Naive thymus-derived CD8-positive, alpha-beta T cell (primary cell): Measurements from ENCODE around the gene PPFIBP1. TPM values are rescaled to one million over a fixed set of nuclear protein-coding genes. Genes with fewer than 3 reads are reported as not detected.
A peak's percentile ranks its signal among the peaks of the same experiment; 100 is the strongest.

ENCODE experiments used
- ATAC-seq, 2 donors: fragments of 150-1000 bp; cut with Tn5 transposase in 1 of 2; sonication (Bioruptor Pico), chemical (Tn5 transposase) in 1 of 2; 1 replicate in 1 of 2; 2 replicates in 1 of 2; pipeline ENCODE4 v1.10.0; 2021; ENCODE audit warnings: mild to moderate bottlenecking in 2 of 2, moderate library complexity in 2 of 2
- POLR2A ChIA-PET: fragments of 350-600 bp; sonication (Branson Sonifier 250); formaldehyde crosslinking; loops from one replicate; lab custom pipeline; 2021; ENCODE audit warnings: antibody characterized with exemption; lab: Charles Lee
- DNase-seq, 10 donors: peaks; one replicate each; pipeline versions ENCODE4 v3.0.0 to v3.0.0-alpha.2; 2020 to 2022
- H3K27ac Mint-ChIP-seq, 10 donors: one replicate each; pipeline ENCODE4 v1.8.0; 2020 to 2022; ENCODE audit warnings: mild to moderate bottlenecking in 10 of 10, mixed read lengths in 10 of 10, moderate library complexity in 4 of 10, inconsistent platforms in 1 of 10
- H3K27me3 Mint-ChIP-seq, 5 donors: one replicate each; pipeline ENCODE4 v1.8.0; 2021 to 2022; ENCODE audit warnings: mixed read lengths in 5 of 5
- H3K36me3 Mint-ChIP-seq, 3 donors: one replicate each; pipeline ENCODE4 v1.8.0; 2020 to 2022; ENCODE audit warnings: mixed read lengths in 3 of 3, mild to moderate bottlenecking in 2 of 3, inconsistent platforms in 1 of 3
- H3K4me1 Mint-ChIP-seq, 4 donors: one replicate each; pipeline ENCODE4 v1.8.0; 2021 to 2022; ENCODE audit warnings: mixed read lengths in 4 of 4
- H3K4me3 Mint-ChIP-seq, 10 donors: one replicate each; pipeline ENCODE4 v1.8.0; 2020 to 2022; ENCODE audit warnings: mild to moderate bottlenecking in 10 of 10, mixed read lengths in 10 of 10, moderate library complexity in 6 of 10, inconsistent platforms in 1 of 10
- H3K9me3 Mint-ChIP-seq, 9 donors: one replicate each; pipeline ENCODE4 v1.8.0; 2020 to 2022; ENCODE audit warnings: mixed read lengths in 9 of 9, mild to moderate bottlenecking in 3 of 9, inconsistent platforms in 1 of 9, moderate library complexity in 1 of 9
- polyA plus RNA-seq, 3 donors: library from polyadenylated mRNA; unstranded; fragments of 300-500 nt; fragmentation: Illumina TruSeq; gene quantifications; one replicate each; pipeline ENCODE4 v1.2.3, GENCODE V29; 2021
- total RNA-seq, 8 experiments: library from RNA in 2 of 8; stranded (reverse) in 2 of 8; gene quantifications; one replicate each; pipeline ENCODE4 v1.2.3 and lab custom pipeline; 2021 to 2026

The PPFIBP1 gene
- 1 to 10 TPM; 7.8 to 9.2 TPM for total RNA-seq
- 1 to 10 TPM; 3.8 to 4.1 (median 4.0) TPM for polyA plus RNA-seq
- 6.4 to 15.3 (median 9.4) reads per million in 6 experiments for total RNA-seq (lab: John Stamatoyannopoulos, UW)

DNA sequence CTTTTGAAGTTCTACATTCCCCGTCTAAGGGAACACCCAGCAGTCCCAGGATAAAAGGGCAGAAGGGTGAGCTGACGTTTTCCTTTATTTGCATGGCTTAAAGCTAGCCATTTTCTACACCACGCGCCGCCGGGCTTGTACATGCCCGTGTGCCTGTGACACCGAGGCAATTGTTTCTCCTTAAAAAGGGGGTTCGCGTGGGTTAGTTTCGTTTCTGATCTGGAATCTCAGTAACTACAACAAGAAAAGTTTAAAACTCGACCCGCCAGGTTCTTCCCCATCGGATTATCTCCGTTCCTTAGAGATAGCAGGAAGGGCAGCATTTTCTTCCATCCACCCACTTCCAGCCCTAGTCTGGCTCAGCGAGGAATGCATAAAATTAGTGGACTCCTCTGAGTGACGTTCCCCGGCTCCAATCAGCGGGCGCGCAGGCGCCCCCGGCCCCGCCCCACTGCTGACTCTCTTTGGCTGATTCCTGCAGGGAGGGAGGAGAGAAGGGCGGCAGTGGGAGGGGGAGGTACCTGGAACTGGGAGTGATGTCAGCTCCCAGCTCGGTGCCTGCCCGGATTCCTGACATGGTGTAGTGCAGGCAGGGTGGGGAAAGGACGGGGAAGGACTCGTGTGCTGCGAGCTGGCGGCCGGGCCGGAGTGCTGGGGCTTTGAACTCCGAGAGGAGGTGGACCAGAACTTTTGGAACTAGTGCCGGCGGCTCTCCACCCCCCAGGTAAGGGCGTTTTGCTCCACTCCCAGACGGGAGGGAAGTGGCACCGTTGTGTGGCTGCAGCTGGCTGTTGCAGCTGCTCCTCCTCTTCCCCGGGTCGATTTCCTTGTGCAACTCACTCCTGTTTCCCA, at the start of gene PPFIBP1:
TSS of gene PPFIBP1 (plus strand) at position 565 of the 852 bp plus-strand sequence. CDS start 109,191 bp downstream, outside the sequence.
- POLR2A ChIA-PET: interaction anchor here (0.6 to 1.3 kb wide), 10 partner anchors 8 to 667 kb away, joined by 3 to 5 read pairs (median 3); partner anchors contain the start of genes KLHL42 and MANSC4
- Mint-ChIP-seq H3K4me1 (peaks cover 16 to 38% (median 27%) of the 10 kb centered on the region in 4 donors), H3K27me3 (peaks cover 5 to 11% (median 8%) of the 10 kb centered on the region in 5 donors), H3K27ac (peak within 1 kb of the TSS; percentile 88 to 98 (median 98)), H3K4me3 (peak within 1 kb of the TSS; percentile 92 to 99 (median 97)), H3K36me3 (no peaks in the 10 kb centered on the region), H3K9me3 (no peaks in the 10 kb centered on the region)
- DNase-seq: peak; percentile 78 to 99 (median 92)
- peak; percentile 94 for ATAC-seq

DNA sequence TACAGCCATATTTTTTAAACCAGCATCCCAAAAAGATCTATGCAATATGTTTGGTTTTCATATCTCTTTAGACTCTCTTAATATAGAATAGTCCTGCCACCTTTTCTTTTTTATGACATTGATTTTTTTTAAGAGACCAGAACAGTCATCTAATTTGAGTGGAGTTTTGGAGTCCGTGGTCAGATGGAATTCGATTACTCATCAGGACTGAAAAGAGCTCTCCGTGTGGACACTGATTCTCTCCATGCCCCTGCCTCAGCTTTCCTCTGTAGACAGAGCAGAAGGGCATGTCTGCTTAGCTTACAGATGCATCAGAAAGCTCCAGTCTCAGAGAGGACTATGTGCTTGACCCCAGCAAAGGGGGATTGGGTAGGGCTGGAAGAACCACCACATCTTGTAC, 49.7 kb upstream of the PPFIBP1 start:
- peaks cover 10 to 36% (median 29%) of the 10 kb centered on the region in 9 donors for H3K9me3 Mint-ChIP-seq
- H3K4me1 Mint-ChIP-seq: peaks cover 12 to 22% (median 18%) of the 10 kb centered on the region in 4 donors
- no peak for ATAC-seq
- POLR2A ChIA-PET: no interaction called here
- no peaks in the 10 kb centered on the region for H3K27me3 Mint-ChIP-seq
- no peak for DNase-seq
- no peak overlapping the region for H3K4me3 Mint-ChIP-seq
- no peak overlapping the region for H3K27ac Mint-ChIP-seq
- peaks cover 0 to 33% (median 20%) of the 10 kb centered on the region in 3 donors for H3K36me3 Mint-ChIP-seq

DNA sequence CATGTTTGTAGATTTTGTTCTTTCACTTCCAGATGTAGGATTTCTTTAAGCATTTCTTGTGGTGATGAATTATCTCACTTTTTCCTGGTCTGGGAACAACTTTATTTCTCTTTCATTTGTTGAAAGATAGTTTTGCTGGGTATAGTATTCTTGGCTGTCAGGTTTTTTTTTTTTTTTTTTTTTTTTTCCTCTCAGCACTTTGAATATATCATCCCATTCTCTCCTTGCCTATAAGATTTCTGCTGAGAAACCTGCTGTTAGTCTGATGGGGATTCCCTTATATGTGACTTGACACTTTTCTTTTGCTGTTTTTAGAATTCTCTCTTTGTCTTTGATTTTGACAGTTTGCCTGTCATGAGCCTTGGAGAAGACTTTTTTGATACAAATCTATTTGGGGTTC, 47.0 kb upstream of the PPFIBP1 start:
- H3K27me3 Mint-ChIP-seq: no peaks in the 10 kb centered on the region
- H3K9me3 Mint-ChIP-seq: peaks cover 13 to 45% (median 30%) of the 10 kb centered on the region in 9 donors
- H3K27ac Mint-ChIP-seq: no peak overlapping the region
- ATAC-seq: no peak
- H3K4me3 Mint-ChIP-seq: no peak overlapping the region
- POLR2A ChIA-PET: no interaction called here
- peaks cover 0 to 33% (median 20%) of the 10 kb centered on the region in 3 donors for H3K36me3 Mint-ChIP-seq
- DNase-seq: no peak
- H3K4me1 Mint-ChIP-seq: peaks cover 8 to 17% (median 14%) of the 10 kb centered on the region in 4 donors

DNA sequence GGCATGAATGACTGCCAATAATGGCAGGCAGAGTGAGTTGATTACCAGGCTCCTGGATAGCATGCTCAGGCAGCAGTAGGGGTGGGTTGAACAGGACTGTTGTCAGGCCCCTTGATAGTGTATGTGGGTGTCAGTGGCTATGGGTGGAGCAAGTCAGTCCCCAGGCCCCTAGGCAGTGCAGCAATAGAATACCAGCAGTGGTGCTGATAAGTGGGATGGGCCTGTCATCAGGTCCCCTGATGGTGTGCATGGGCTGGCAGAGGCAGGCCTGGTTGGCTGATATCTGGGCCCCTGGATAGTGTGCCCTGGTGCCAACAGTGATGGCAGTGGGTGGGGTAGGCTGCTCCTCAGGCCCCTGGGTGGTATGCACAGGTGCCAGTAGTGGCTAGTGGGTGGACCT, 45.1 kb upstream of the PPFIBP1 start:
- H3K9me3 Mint-ChIP-seq: peaks cover 13 to 45% (median 30%) of the 10 kb centered on the region in 9 donors
- ATAC-seq (no peak), DNase-seq (no peak)
- POLR2A ChIA-PET: no interaction called here
- no peak overlapping the region for H3K27ac Mint-ChIP-seq
- H3K4me1 Mint-ChIP-seq: no peaks in the 10 kb centered on the region
- H3K36me3 Mint-ChIP-seq: peaks cover 0 to 33% (median 20%) of the 10 kb centered on the region in 3 donors
- no peaks in the 10 kb centered on the region for H3K27me3 Mint-ChIP-seq
- H3K4me3 Mint-ChIP-seq: no peak overlapping the region

DNA sequence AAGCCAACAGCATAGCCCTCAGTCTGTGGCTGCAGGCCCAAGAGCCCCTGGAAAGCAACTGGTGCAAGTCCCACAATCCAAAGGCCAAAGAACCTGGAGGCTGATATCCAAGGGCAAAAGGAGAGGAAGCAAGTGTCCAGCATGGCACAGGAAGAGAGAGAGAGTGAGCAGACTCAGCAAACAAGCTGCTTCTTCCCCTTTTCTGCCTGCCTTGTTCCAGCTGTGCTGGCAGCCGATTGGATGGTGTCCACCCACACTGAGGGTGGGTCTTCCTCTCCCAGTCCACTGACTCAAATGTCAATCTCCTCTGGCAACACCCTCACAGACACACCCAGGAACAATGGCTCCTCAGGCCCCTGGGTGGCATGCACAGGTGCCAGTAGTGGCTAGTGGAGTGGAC, 44.0 kb upstream of the PPFIBP1 start:
- Mint-ChIP-seq H3K4me3 (no peak overlapping the region), H3K4me1 (no peaks in the 10 kb centered on the region), H3K27me3 (no peaks in the 10 kb centered on the region), H3K27ac (no peak overlapping the region), H3K9me3 (peaks cover 13 to 44% (median 30%) of the 10 kb centered on the region in 9 donors), H3K36me3 (peaks cover 0 to 30% (median 20%) of the 10 kb centered on the region in 3 donors)
- ATAC-seq: no peak
- no peak for DNase-seq
- POLR2A ChIA-PET: no interaction called here

DNA sequence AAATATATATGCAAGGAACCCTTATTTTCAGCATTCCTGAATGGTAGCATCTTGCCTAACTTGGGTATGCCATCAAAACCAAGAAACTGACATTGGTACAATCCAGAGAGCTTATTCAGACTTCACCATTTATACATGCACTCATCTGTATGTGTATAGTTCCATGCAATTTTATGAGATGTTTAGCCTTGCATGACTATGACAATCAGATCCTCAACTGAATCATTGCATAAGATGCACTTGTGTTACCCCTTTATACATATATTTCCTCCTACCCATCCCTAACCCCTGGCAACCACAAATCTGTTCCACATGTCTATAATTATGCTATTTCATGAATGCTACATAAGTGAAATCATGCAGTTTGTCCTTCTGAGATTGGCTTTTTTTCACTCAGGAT, 37.0 kb upstream of the PPFIBP1 start:
- H3K36me3 Mint-ChIP-seq: peaks cover 0 to 6% (median 2%) of the 10 kb centered on the region in 3 donors

DNA sequence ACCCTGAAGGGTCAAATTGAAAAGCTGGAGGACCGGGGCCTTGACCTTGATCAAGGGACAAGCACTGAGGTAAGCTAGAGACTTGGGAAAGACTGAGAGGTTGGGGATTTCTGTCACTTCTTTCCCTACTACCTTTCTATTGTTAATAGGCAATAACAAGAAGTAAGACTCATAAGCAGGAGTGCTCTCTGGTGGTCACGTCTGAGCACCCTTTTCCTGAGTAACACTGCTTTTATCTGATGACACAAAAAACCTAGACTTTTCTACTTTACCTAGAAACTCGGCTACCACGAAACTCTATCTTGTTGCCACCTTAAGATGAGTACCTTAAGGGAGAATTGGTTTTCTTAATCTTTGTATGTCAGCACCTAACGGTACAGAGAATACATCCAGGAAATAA, 35.5 kb upstream of the PPFIBP1 start:
- POLR2A ChIA-PET: no interaction called here
- Mint-ChIP-seq H3K4me3 (no peak overlapping the region), H3K27me3 (peaks cover 0 to 10% (median 7%) of the 10 kb centered on the region in 5 donors), H3K36me3 (peaks cover 0 to 6% (median 2%) of the 10 kb centered on the region in 3 donors), H3K9me3 (peaks cover 0 to 9% (median 2%) of the 10 kb centered on the region in 9 donors), H3K27ac (no peak overlapping the region), H3K4me1 (no peaks in the 10 kb centered on the region)
- DNase-seq (no peak), ATAC-seq (no peak)

More for the DNA sequence above, 37.0 kb upstream of the PPFIBP1 start:
- DNase-seq (no peak), ATAC-seq (no peak)
- Mint-ChIP-seq H3K27me3 (peaks cover 0 to 8% (median 7%) of the 10 kb centered on the region in 5 donors), H3K9me3 (peaks cover 0 to 9% (median 2%) of the 10 kb centered on the region in 9 donors), H3K4me1 (no peaks in the 10 kb centered on the region), H3K27ac (no peak overlapping the region), H3K4me3 (no peak overlapping the region)
- POLR2A ChIA-PET: no interaction called here

DNA sequence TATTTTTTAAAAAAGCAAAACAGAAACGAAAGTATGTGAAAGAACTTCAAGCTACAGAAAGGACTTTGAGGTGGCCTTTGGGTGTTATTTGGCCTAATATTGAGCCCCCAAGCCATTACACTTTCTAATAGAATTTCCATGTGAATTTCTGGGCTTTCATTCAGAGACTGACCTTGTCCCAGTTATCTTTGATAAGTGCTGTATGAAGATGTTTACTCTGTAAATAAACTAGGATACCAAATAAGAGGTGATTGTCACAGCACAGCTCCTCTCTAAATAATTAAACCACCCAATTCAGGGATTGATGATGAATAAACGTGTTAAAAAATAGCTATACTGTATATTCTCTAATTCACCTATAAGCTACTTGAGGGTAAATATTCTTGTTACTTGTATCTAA, 32.8 kb upstream of the PPFIBP1 start:
- no peak for DNase-seq
- ATAC-seq: no peak
- POLR2A ChIA-PET: interaction anchor here (0.9 kb wide), 1 partner anchor 20 kb away, joined by 3 read pairs; no protein-coding TSS in a partner anchor
- Mint-ChIP-seq H3K9me3 (peaks cover 0 to 9% (median under 1%) of the 10 kb centered on the region in 9 donors), H3K4me1 (no peaks in the 10 kb centered on the region), H3K27ac (no peak overlapping the region), H3K27me3 (peaks cover 0 to 10% (median 7%) of the 10 kb centered on the region in 5 donors), H3K4me3 (no peak overlapping the region), H3K36me3 (peaks cover 0 to 2% (median under 1%) of the 10 kb centered on the region in 3 donors)

DNA sequence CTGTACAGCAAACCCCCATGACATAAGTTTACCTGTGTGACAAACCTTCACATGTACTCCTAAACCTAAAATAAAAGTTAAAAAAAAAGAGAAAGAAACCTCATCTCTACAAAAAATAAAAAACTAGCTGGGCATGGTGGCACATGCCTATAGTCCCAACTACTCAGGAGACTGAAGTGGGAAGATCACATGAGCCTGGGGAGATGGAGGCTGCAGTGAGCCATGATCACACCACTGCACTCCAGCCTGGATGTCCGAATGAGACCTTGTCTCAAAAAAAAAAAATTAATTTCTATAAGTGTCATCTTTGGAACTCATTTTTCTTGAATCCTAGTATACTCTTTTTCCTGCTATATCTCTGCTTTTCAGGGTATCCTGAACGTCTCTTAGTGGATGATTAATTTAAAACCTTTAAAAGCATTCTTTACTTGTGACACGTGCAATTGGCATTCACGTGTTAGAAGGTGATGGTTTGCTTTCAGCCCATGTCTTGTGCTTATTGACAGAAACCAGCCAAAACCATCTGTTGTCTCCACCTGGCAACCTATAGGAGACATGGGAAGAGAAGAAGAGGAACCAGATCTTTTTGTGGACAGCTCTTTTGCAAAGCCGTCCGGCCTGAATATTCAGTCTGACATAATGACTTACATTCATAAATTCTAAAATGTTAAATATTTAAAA, 30.6 kb upstream of the PPFIBP1 start:
- Mint-ChIP-seq H3K4me3 (no peak overlapping the region), H3K36me3 (peaks cover 0 to 2% (median 0%) of the 10 kb centered on the region in 3 donors), H3K27me3 (peaks cover 3 to 21% (median 10%) of the 10 kb centered on the region in 5 donors), H3K9me3 (peaks cover 0 to 1% (median 0%) of the 10 kb centered on the region in 9 donors), H3K4me1 (no peaks in the 10 kb centered on the region), H3K27ac (no peak overlapping the region)
- no peak for DNase-seq
- no peak for ATAC-seq
- POLR2A ChIA-PET: no interaction called here

DNA sequence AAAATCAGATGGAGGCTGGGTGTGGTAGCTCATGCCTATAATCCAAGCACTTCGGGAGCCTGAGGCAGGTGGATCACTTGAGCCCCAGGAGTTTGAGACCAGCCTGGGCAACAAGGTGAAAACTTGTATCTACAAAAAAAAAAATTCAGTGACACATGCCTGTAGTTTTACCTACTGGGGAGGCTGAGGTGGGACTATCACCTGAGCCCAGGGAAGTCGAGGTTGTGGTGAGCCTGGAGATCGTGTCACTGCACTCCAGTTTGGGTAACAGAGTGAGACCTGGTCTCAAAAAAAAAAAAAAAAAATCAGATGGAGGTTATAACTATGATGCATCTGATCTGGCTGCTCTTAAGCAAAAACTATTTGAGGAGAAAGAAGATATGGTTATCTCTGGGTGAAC, 26.6 kb upstream of the PPFIBP1 start:
- Mint-ChIP-seq H3K4me1 (peaks cover 5 to 11% (median 10%) of the 10 kb centered on the region in 4 donors), H3K9me3 (peaks cover 0 to 1% (median 0%) of the 10 kb centered on the region in 9 donors), H3K36me3 (no peaks in the 10 kb centered on the region), H3K4me3 (no peak overlapping the region), H3K27me3 (peaks cover 2 to 32% (median 3%) of the 10 kb centered on the region in 5 donors), H3K27ac (no peak overlapping the region)
- POLR2A ChIA-PET: interaction anchor here (1.0 kb wide), 1 partner anchor 27 kb away, joined by 3 read pairs; the partner anchor contains the start of gene PPFIBP1
- no peak for ATAC-seq
- DNase-seq: no peak

DNA sequence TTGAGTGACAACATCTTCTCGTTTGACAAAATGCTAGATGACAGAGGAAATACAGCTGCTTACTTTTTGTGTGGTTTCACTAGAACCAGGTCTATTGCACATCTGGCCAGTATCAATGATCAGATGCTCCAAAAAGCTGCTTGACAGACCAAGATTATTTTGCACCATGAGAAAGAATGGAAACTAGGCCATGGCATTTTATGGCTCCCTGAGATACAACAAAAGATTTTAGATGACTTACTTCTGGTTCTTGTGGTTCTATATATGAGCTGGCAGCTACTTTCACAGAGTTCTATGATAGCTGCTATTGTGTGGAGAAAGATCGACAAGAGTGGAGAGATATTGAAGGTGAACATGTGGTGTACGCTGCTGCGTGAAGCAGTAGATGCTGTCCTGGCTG, 25.9 kb upstream of the PPFIBP1 start:
- ATAC-seq (no peak), DNase-seq (no peak)
- H3K4me1 Mint-ChIP-seq: peaks cover 5 to 12% (median 10%) of the 10 kb centered on the region in 4 donors
- H3K27ac Mint-ChIP-seq: no peak overlapping the region
- POLR2A ChIA-PET: no interaction called here
- H3K36me3 Mint-ChIP-seq: no peaks in the 10 kb centered on the region
- no peak overlapping the region for H3K4me3 Mint-ChIP-seq
- H3K9me3 Mint-ChIP-seq: peaks cover 0 to 1% (median 0%) of the 10 kb centered on the region in 9 donors
- peaks cover 2 to 32% (median 3%) of the 10 kb centered on the region in 5 donors for H3K27me3 Mint-ChIP-seq

DNA sequence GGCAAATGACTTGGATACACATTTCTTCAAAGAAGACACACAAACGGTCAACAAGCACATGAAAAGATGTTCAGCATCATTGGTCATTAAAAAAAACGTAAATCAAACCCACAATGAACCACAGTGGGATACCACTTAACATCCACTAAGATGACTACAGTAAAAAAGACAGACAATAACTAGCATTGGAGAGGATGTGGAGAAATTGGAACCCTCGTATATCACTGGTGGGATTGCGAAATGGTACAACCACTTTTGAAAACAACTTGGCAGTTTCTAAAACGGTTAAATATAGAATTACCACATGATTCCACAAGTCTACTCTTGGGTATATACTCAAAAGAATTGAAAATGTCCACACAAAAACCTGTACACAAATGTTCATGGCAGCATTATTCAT, 25.2 kb upstream of the PPFIBP1 start:
- H3K36me3 Mint-ChIP-seq: no peaks in the 10 kb centered on the region
- no peak overlapping the region for H3K27ac Mint-ChIP-seq
- POLR2A ChIA-PET: no interaction called here
- no peak for ATAC-seq
- H3K4me3 Mint-ChIP-seq: no peak overlapping the region
- peaks cover 5 to 12% (median 10%) of the 10 kb centered on the region in 4 donors for H3K4me1 Mint-ChIP-seq
- peaks cover 2 to 32% (median 3%) of the 10 kb centered on the region in 5 donors for H3K27me3 Mint-ChIP-seq
- H3K9me3 Mint-ChIP-seq: peaks cover 0 to 1% (median 0%) of the 10 kb centered on the region in 9 donors
- DNase-seq: no peak
